GM21515 (cell line): ENCODE data around the gene CAV3.
A peak's percentile ranks its signal among the peaks of the same experiment; 100 is the strongest.

Experiments
- ATAC-seq: cut with Tn5 transposase; IDR thresholded peaks from one replicate; pipeline ENCODE4 v1.9.1; 2021; ENCODE audit not compliant: unreplicated experiment

CAV3 gene

GRCh38 chr3:8734137-8734878 lies 706 bp downstream of the CAV3 start:
- no peak for ATAC-seq

GRCh38 chr3:8734908-8735307 lies 1.3 kb downstream of the CAV3 start:
- no peak for ATAC-seq

GRCh38 chr3:8736436-8736835 lies 2.8 kb downstream of the CAV3 start:
- ATAC-seq, result no peak

- ATAC-seq, result no peak
These were observed 3.7 kb downstream of the CAV3 start for GRCh38 chr3:8737301-8737700.

GRCh38 chr3:8737823-8738222 lies 4.2 kb downstream of the CAV3 start:
- ATAC-seq, result no peak

- ATAC-seq, result no peak
These were observed 5.0 kb downstream of the CAV3 start for GRCh38 chr3:8738639-8739038.

- no peak for ATAC-seq
These were observed 6.3 kb downstream of the CAV3 start for GRCh38 chr3:8739757-8740504.

- ATAC-seq, result no peak
These were observed 8.1 kb downstream of the CAV3 start for GRCh38 chr3:8741581-8742261.

- ATAC-seq, result no peak
These were observed 9.5 kb downstream of the CAV3 start for GRCh38 chr3:8743021-8743601.

GRCh38 chr3:8743911-8744310 lies 10.3 kb downstream of the CAV3 start:
- no peak for ATAC-seq

GRCh38 chr3:8745619-8746370 lies 12.2 kb downstream of the CAV3 start:
- ATAC-seq, result no peak

- no peak for ATAC-seq
These were observed 13.3 kb downstream of the CAV3 start for GRCh38 chr3:8746780-8747345.

- ATAC-seq, result no peak
These were observed 15.7 kb downstream of the CAV3 start for GRCh38 chr3:8749316-8749715.

- ATAC-seq, result no peak
These were observed 19.2 kb downstream of the CAV3 start for GRCh38 chr3:8752832-8753231.

GRCh38 chr3:8755097-8755496 lies 21.5 kb downstream of the CAV3 start:
- no peak for ATAC-seq

- ATAC-seq, result no peak
These were observed 22.1 kb downstream of the CAV3 start for GRCh38 chr3:8755564-8756237.

- no peak for ATAC-seq
These were observed 23.1 kb downstream of the CAV3 start for GRCh38 chr3:8756671-8757070.

GRCh38 chr3:8757551-8758518 lies 24.2 kb downstream of the CAV3 start:
- ATAC-seq, result peak; percentile 57
